IMR-90 (cell line): Measurements from ENCODE around the gene SBF1.

Experiments used
- CEBPB ChIP-seq: IDR thresholded peaks from 2 replicates; pipeline ENCODE4 v1.6.1; 2012; ENCODE audit warnings: low read depth, low read length, improper control_type of control experiment
- FOS ChIP-seq: fragments of 150-350 bp; IDR thresholded peaks from 2 replicates; pipeline ENCODE4 v1.6.1; 2016; ENCODE audit warnings: low read depth, low read length
- MAFK ChIP-seq: IDR thresholded peaks from 2 replicates; pipeline ENCODE4 v1.6.1; 2012; ENCODE audit warnings: low read depth, low read length, improper control_type of control experiment
- MAZ ChIP-seq: IDR thresholded peaks from 2 replicates; pipeline ENCODE4 v1.6.1; 2012; ENCODE audit warnings: low read depth, mild to moderate bottlenecking, low read length, improper control_type of control experiment, moderate library complexity, borderline replicate concordance
- MXI1 ChIP-seq: IDR thresholded peaks from 2 replicates; pipeline ENCODE4 v1.6.1; 2012; ENCODE audit warnings: low read depth, mild to moderate bottlenecking, low read length, moderate library complexity, borderline replicate concordance
- POLR2A ChIP-seq: IDR thresholded peaks from 2 replicates; pipeline ENCODE4 v1.6.1; 2012; ENCODE audit warnings: mild to moderate bottlenecking, low read depth, low read length
- RAD21 ChIP-seq: IDR thresholded peaks from 2 replicates; pipeline ENCODE4 v1.6.1; 2012; ENCODE audit warnings: low read length, improper control_type of control experiment
- RFX5 ChIP-seq: IDR thresholded peaks from 2 replicates; pipeline ENCODE4 v1.8.0; 2012; ENCODE audit warnings: low read depth, mild to moderate bottlenecking, low read length, moderate library complexity
- TF ChIP-seq, protein P1 (sequence below): conservative IDR thresholded peaks from 2 replicates; pipeline ENCODE4 v1.5.1; 2012; ENCODE audit warnings: mild to moderate bottlenecking, low read depth, low read length, improper control_type of control experiment
- TF ChIP-seq, protein P2 (sequence below): fragments of 150-350 bp; IDR thresholded peaks from 2 replicates; pipeline ENCODE4 v1.6.1; 2017; ENCODE audit warnings: mild to moderate bottlenecking, antibody characterized with exemption, low read length, low read depth
- TF ChIP-seq, protein P3 (sequence below): fragments of 150-350 bp; IDR thresholded peaks from 2 replicates; pipeline ENCODE4 v1.6.1; 2016; ENCODE audit warnings: low read depth, mild to moderate bottlenecking, low read length, moderate library complexity, borderline replicate concordance

DNA sequence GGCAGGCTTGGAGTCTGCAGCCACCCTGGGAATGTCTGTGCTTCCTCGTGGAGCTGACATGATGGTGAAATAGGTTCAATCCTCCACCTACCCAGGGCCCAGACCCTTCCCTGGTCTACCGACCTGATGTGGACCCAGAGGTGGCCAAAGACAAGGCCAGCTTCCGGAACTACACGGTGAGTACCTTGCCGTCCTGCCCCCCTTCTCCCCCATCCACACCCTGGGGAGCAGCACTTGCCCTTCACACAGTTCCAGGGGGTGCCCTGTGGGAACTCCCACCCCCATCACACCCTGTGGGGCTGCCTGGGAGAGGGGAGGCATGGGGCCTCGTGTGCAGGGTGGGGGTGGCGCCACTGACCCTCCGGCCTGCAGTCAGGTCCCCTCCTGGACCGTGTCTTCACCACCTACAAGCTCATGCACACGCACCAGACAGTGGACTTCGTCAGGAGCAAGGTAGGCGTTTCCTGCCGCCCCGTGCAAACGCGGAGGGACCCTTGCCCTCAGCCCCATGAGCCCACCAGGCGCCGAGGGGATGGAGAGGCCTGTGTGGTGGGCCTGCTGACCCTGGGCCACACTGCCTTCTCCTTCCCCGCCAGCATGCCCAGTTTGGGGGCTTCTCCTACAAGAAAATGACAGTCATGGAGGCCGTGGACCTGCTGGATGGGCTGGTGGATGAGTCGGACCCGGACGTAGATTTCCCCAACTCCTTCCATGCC, 12.6 kb upstream of the SBF1 start:
- TF ChIP-seq, protein P1, sequence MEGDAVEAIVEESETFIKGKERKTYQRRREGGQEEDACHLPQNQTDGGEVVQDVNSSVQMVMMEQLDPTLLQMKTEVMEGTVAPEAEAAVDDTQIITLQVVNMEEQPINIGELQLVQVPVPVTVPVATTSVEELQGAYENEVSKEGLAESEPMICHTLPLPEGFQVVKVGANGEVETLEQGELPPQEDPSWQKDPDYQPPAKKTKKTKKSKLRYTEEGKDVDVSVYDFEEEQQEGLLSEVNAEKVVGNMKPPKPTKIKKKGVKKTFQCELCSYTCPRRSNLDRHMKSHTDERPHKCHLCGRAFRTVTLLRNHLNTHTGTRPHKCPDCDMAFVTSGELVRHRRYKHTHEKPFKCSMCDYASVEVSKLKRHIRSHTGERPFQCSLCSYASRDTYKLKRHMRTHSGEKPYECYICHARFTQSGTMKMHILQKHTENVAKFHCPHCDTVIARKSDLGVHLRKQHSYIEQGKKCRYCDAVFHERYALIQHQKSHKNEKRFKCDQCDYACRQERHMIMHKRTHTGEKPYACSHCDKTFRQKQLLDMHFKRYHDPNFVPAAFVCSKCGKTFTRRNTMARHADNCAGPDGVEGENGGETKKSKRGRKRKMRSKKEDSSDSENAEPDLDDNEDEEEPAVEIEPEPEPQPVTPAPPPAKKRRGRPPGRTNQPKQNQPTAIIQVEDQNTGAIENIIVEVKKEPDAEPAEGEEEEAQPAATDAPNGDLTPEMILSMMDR = no peak
- TF ChIP-seq FOS (no peak), POLR2A (no peak), RAD21 (no peak), MAZ (no peak), MAFK (no peak), RFX5 (no peak), MXI1 (no peak), CEBPB (no peak)
- TF ChIP-seq, protein P2, sequence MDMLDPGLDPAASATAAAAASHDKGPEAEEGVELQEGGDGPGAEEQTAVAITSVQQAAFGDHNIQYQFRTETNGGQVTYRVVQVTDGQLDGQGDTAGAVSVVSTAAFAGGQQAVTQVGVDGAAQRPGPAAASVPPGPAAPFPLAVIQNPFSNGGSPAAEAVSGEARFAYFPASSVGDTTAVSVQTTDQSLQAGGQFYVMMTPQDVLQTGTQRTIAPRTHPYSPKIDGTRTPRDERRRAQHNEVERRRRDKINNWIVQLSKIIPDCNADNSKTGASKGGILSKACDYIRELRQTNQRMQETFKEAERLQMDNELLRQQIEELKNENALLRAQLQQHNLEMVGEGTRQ = no peak
- TF ChIP-seq, protein P3, sequence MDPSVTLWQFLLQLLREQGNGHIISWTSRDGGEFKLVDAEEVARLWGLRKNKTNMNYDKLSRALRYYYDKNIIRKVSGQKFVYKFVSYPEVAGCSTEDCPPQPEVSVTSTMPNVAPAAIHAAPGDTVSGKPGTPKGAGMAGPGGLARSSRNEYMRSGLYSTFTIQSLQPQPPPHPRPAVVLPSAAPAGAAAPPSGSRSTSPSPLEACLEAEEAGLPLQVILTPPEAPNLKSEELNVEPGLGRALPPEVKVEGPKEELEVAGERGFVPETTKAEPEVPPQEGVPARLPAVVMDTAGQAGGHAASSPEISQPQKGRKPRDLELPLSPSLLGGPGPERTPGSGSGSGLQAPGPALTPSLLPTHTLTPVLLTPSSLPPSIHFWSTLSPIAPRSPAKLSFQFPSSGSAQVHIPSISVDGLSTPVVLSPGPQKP = no peak
